B cell (primary cell): ENCODE results near the gene CIB1. TPM values are rescaled to one million over a fixed set of nuclear protein-coding genes. Genes with fewer than 3 reads are reported as not detected.
A peak's percentile ranks its signal among the peaks of the same experiment; 100 is the strongest.

Source experiments
- ATAC-seq: fragments of 200-7000 bp; cut with Tn5 transposase; one replicate; pipeline ENCODE4 v1.10.0; 2021; ENCODE audit warnings: low read depth, mild to moderate bottlenecking, moderate number of reproducible peaks, moderate library complexity
- CTCF ChIA-PET: fragments of 350-600 bp; sonication (Branson Sonifier 250); formaldehyde crosslinking; loops from one replicate; lab custom pipeline; 2021; ENCODE audit warnings: antibody characterized with exemption, inconsistent platforms; lab: Charles Lee
- POLR2A ChIA-PET: fragments of 350-600 bp; sonication (Branson Sonifier 250); formaldehyde crosslinking; loops from one replicate; lab custom pipeline; 2021; ENCODE audit warnings: antibody characterized with exemption; lab: Charles Lee
- DNase-seq: peaks from one replicate; pipeline ENCODE4 v3.0.0; 2013
- H2AFZ ChIP-seq: 2 replicates; pipeline ENCODE4 v1.6.1; 2012; ENCODE audit warnings: mild to moderate bottlenecking, low read depth, low read length; ENCODE audit not compliant: insufficient read depth, poor library complexity, severe bottlenecking
- H3K27ac ChIP-seq, 2 donors: 1 replicate in 1 of 2; 2 replicates in 1 of 2; pipeline ENCODE4 v1.5.1; 2012 to 2013; ENCODE audit warnings: low read length in 2 of 2, mild to moderate bottlenecking in 2 of 2, moderate library complexity in 1 of 2
- H3K27me3 ChIP-seq, 4 experiments: fragments of 200-600 bp in 1 of 4; sonication (generic) in 1 of 4; replicated peaks in 1 of 4; 1 replicate in 2 of 4; 2 replicates in 2 of 4; pipeline versions ENCODE4 v1.6.1 to v1.7.0; 2013 to 2016; ENCODE audit warnings: low read length in 3 of 4, mild to moderate bottlenecking in 2 of 4, mixed read lengths in 1 of 4, moderate library complexity in 1 of 4; ENCODE audit not compliant: insufficient read depth in 4 of 4, control insufficient read depth in 3 of 4; ENCODE audit errors: control extremely low read depth in 1 of 4
- H3K36me3 ChIP-seq, 2 experiments: replicated peaks in 1 of 2; 1 replicate in 1 of 2; 2 replicates in 1 of 2; pipeline versions ENCODE4 v1.6.1 to v1.7.1; 2013; ENCODE audit warnings: low read length in 1 of 2; ENCODE audit not compliant: insufficient read depth in 2 of 2, control insufficient read depth in 1 of 2; ENCODE audit errors: control extremely low read depth in 1 of 2, extremely low read depth in 1 of 2
- H3K4me1 ChIP-seq, 2 donors: fragments of 200-600 bp in 1 of 2; sonication (generic) in 1 of 2; 1 replicate in 1 of 2; 2 replicates in 1 of 2; pipeline versions ENCODE4 v1.5.1 to v1.6.1; 2013 to 2017; ENCODE audit warnings: low read length in 2 of 2; ENCODE audit not compliant: control insufficient read depth in 2 of 2, insufficient read depth in 2 of 2
- H3K4me2 ChIP-seq: replicated peaks from 2 replicates; pipeline ENCODE3; 2012; ENCODE audit warnings: mild to moderate bottlenecking, low read depth, low read length; ENCODE audit not compliant: poor library complexity, severe bottlenecking
- H3K4me3 ChIP-seq, 5 experiments: fragments of 200-600 bp in 1 of 5; sonication (generic) in 1 of 5; 1 replicate in 3 of 5; 2 replicates in 2 of 5; pipeline versions ENCODE4 v1.5.1 to v1.7.0; 2011 to 2016; ENCODE audit warnings: low read length in 4 of 5, mild to moderate bottlenecking in 4 of 5, low read depth in 2 of 5, control low read depth in 1 of 5, moderate library complexity in 1 of 5; ENCODE audit not compliant: insufficient read depth in 1 of 5; ENCODE audit errors: control extremely low read depth in 1 of 5, extremely low read depth in 1 of 5
- H3K79me2 ChIP-seq: fragments of 200-600 bp; sonication (generic); one replicate; pipeline ENCODE4 v1.6.0; 2016; ENCODE audit warnings: low read length; ENCODE audit not compliant: control insufficient read depth, insufficient read depth
- H3K9ac ChIP-seq: fragments of 200-600 bp; sonication (generic); 2 replicates; pipeline ENCODE4 v1.6.1; 2017; ENCODE audit warnings: mild to moderate bottlenecking, low read length, moderate library complexity
- H3K9me3 ChIP-seq, 3 donors: one replicate each; pipeline versions ENCODE4 v1.6.1 to v1.7.1; 2013; ENCODE audit warnings: low read length in 2 of 3; ENCODE audit not compliant: control insufficient read depth in 2 of 3, insufficient read depth in 1 of 3; ENCODE audit errors: control extremely low read depth in 1 of 3
- H4K20me1 ChIP-seq: 2 replicates; pipeline ENCODE4 v1.6.0; 2012; ENCODE audit warnings: mild to moderate bottlenecking, low read length; ENCODE audit not compliant: insufficient read depth, control insufficient read depth, poor library complexity, severe bottlenecking
- H3K27ac Mint-ChIP-seq: one replicate; pipeline ENCODE4 v1.8.0; 2021; ENCODE audit warnings: mixed read lengths
- H3K27me3 Mint-ChIP-seq: one replicate; pipeline ENCODE4 v1.8.0; 2021; ENCODE audit warnings: mixed read lengths
- H3K4me1 Mint-ChIP-seq: one replicate; pipeline ENCODE4 v1.8.0; 2021; ENCODE audit warnings: mixed read lengths
- H3K4me3 Mint-ChIP-seq: one replicate; pipeline ENCODE4 v1.8.0; 2021; ENCODE audit warnings: mixed read lengths
- H3K9me3 Mint-ChIP-seq: one replicate; pipeline ENCODE4 v1.8.0; 2022; ENCODE audit warnings: mixed read lengths; ENCODE audit not compliant: insufficient read depth
- CTCF ChIP-seq: fragments of 200-600 bp; IDR thresholded peaks from one replicate; pipeline ENCODE4 v1.8.0; 2022; ENCODE audit warnings: antibody characterized with exemption, mild to moderate bottlenecking
- EZH2 ChIP-seq: IDR thresholded peaks from 2 replicates; pipeline ENCODE4 v1.6.1; 2012; ENCODE audit warnings: borderline replicate concordance, low read depth, mild to moderate bottlenecking, moderate library complexity, low read length; ENCODE audit not compliant: insufficient read depth, poor library complexity, severe bottlenecking
- WGBS: methylation state at CpG from one replicate; pipeline ENCODE4 v1.1.5; 2013; ENCODE audit warnings: missing lambda C conversion rate; ENCODE audit not compliant: insufficient coverage; 5-methylcytosine and 5-hydroxymethylcytosine counted together
- intact Hi-C: fragments of 100-400 bp; cut with micrococcal nuclease; formaldehyde crosslinking; loops from one replicate; pipeline ENCODE4 v1.10.0; 2022
- polyA plus RNA-seq: library from polyadenylated mRNA; depleted of rRNA; stranded (reverse); fragments of >200 nt; gene quantifications from 2 replicates; pipeline ENCODE4 v1.2.3, GENCODE V29; 2012
- total RNA-seq, 2 donors: library from RNA; stranded (reverse); fragments of 120-200 nt in 1 of 2; gene quantifications; 1 replicate in 1 of 2; 2 replicates in 1 of 2; pipeline versions ENCODE4 v1.2.3 to v1.2.4, GENCODE V29; 2013 to 2022

Gene CIB1
- total and polyA plus RNA-seq, 2 donors (not counting 1 experiment from before 2014, with no cell fraction given) = 153 to 157 TPM

GRCh38 chr15:90239371-90239770 lies 5.6 kb upstream of the CIB1 start:
- DNase-seq (no peak), ATAC-seq (no peak)
- H3K27me3 Mint-ChIP-seq = no peaks in the 10 kb centered on the region
- H2AFZ ChIP-seq = no peak overlapping the region
- no peak overlapping the region for H3K4me3 ChIP-seq
- H4K20me1 ChIP-seq = no peaks in the 10 kb centered on the region
- H3K27ac Mint-ChIP-seq = peak overlapping the region; percentile 20
- H3K36me3 ChIP-seq = peaks cover 0 to 14% of the 10 kb centered on the region in 2 experiments
- no peaks in the 10 kb centered on the region for H3K79me2 ChIP-seq
- WGBS = 100% methylated on average over 1 of the region's 3 CpGs
- no peaks in the 10 kb centered on the region for H3K9me3 ChIP-seq
- H3K4me3 Mint-ChIP-seq = no peak overlapping the region
- ChIA-PET CTCF (interaction anchor here (0.6 to 1.2 kb wide), 2 partner anchors 18 to 19 kb away, joined by 3 to 4 read pairs; no protein-coding TSS in a partner anchor), POLR2A (no interaction called here)
- no peaks in the 10 kb centered on the region for H3K27me3 ChIP-seq
- H3K9me3 Mint-ChIP-seq = no peaks in the 10 kb centered on the region
- no peak overlapping the region for H3K27ac ChIP-seq
- H3K4me1 ChIP-seq = peaks cover 7 to 8% of the 10 kb centered on the region in 2 donors
- H3K4me1 Mint-ChIP-seq = peaks cover 8% of the 10 kb centered on the region
- TF ChIP-seq CTCF = no peak
- TF ChIP-seq EZH2 = no peak
- no peak overlapping the region for H3K9ac ChIP-seq
- no peak overlapping the region for H3K4me2 ChIP-seq
- intact Hi-C loops = no loop called here

GRCh38 chr15:90234096-90234988 lies 601 bp upstream of the CIB1 start, which contains the start of gene GDPGP1:
GDPGP1 (plus strand) TSS chr15:90234209; CDS start chr15:90240909, 6,700 bp downstream.
- Mint-ChIP-seq H3K27me3 (no peaks in the 10 kb centered on the region), H3K4me3 (peak within 1 kb of the TSS; percentile 97), H3K27ac (peak within 1 kb of the TSS; percentile 97), H3K4me1 (peaks cover 47% of the 10 kb centered on the region), H3K9me3 (no peaks in the 10 kb centered on the region)
- intact Hi-C loops = loop anchor here (1.0 to 5.0 kb wide), 8 partner anchors 14 to 168 kb away; partner anchors contain the start of genes IDH2, IQGAP1, NGRN and TTLL13
- Histone ChIP-seq H3K4me3 (peak within 1 kb of the TSS; percentile 85 to 99 (median 92)), H2AFZ (peak within 1 kb of the TSS; percentile 75), H4K20me1 (peaks cover 18% of the 10 kb centered on the region), H3K36me3 (peaks cover 0 to 26% of the 10 kb centered on the region in 2 experiments), H3K9ac (peak within 1 kb of the TSS; percentile 99), H3K4me1 (peaks cover 40 to 50% of the 10 kb centered on the region in 2 donors), H3K27ac (peak within 1 kb of the TSS; percentile 88 to 99), H3K9me3 (no peaks in the 10 kb centered on the region), H3K27me3 (no peaks in the 10 kb centered on the region), H3K79me2 (peaks cover 25% of the 10 kb centered on the region), H3K4me2 (peak within 1 kb of the TSS; percentile 90)
- CTCF ChIA-PET = interaction anchor here (0.6 to 4.7 kb wide), 18 partner anchors 15 to 701 kb away, joined by 3 to 102 read pairs (median 6); partner anchors contain the start of genes NGRN, SEMA4B, TTLL13 and UNC45A
- TF ChIP-seq CTCF (no peak), EZH2 (no peak)
- ATAC-seq = no peak
- under 1% methylated on average over 40 of the region's 49 CpGs for WGBS
- POLR2A ChIA-PET = interaction anchor here (0.8 to 4.8 kb wide), 12 partner anchors 13 to 154 kb away, joined by 3 to 56 read pairs (median 6); partner anchors contain the start of genes IQGAP1, NGRN and SEMA4B
- peak; percentile 98 for DNase-seq
